ENCODE results near the gene SYT2.
"Not testable (repeated sequence)": the region's sequence is repeated elsewhere in the genome, so short reads cannot be mapped to it uniquely, and the experiment has no call there.

SYT2 gene

DNA sequence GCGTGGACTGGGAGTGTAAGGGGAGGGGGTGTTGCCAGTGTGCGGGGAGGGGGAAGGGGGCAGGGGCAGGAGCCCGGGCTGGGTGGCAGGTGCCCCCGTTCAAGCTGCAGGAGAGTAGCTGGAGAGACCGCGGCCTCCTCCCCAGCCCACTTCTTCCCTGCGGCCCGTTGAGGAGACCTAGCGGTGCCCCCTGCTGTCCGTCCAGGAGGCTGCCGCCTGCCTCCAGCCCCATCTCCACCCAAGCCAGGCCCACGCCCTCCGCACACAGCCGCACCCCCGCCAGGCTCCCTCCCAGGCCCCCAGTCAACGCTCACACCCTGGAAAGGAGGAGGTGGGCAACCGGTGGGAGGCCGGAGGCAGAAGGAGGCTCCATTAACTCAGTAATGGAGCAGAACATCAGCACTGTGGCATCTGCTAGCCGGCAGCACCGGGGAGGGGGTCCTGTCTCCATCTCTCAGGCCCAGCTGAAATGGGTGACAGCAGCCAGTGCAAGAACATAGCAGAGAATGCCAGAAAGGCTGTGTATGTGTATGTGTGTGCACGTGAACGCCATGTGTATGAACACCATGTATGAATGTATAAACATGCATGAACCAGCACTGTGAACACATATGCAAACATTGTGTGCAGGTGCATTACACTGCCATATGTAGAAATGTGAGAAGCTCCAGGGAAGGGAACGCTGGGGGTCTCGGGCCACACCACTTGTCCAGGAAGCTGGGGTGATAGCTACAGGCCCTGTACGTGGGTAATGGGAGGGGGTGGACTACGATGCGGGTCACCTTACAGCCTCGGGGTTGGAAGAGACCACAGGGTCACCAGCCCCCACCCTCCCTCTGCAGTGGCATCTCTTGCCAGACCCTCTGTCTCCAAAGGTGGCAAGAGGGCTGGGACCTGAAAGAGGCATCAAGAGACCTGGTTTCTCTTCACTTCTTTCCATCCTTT, 84.6 kb downstream of the SYT2 start:
- H3K4me3 ChIP-seq (ENCODE audit: low read depth, low read length): no peak overlapping the region
- in situ Hi-C loops (cut with HindIII; ENCODE audit: low sequenced_read_pairs): no loop called here
- peak; percentile 57 for DNase-seq (ENCODE audit: low read depth, low spot score)
- peak; percentile 80 for TF ChIP-seq CTCF (IDR thresholded peaks at IDR 0.05; ENCODE audit: low read depth, low read length)

GRCh38 chr1:202624781-202625108, 85.5 kb downstream of the SYT2 start:
- in situ Hi-C loops (cut with HindIII; ENCODE audit: low sequenced_read_pairs): no loop called here
- TF ChIP-seq CTCF (IDR thresholded peaks at IDR 0.05; ENCODE audit: low read depth, low read length): no peak
- no peak overlapping the region for H3K4me3 ChIP-seq (ENCODE audit: low read depth, low read length)
- no peak for DNase-seq (ENCODE audit: low read depth, low spot score)

- in situ Hi-C loops (cut with HindIII; ENCODE audit: low sequenced_read_pairs): no loop called here
- no peak overlapping the region for H3K4me3 ChIP-seq (ENCODE audit: low read depth, low read length)
- TF ChIP-seq CTCF (IDR thresholded peaks at IDR 0.05; ENCODE audit: low read depth, low read length): no peak
- DNase-seq (ENCODE audit: low read depth, low spot score): no peak
These were observed 86.0 kb downstream of the SYT2 start for GRCh38 chr1:202624088-202624780.

GRCh38 chr1:202623476-202623875, 86.8 kb downstream of the SYT2 start:
- in situ Hi-C loops (cut with HindIII; ENCODE audit: low sequenced_read_pairs); DNase-seq (ENCODE audit: low read depth, low spot score); H3K4me3 ChIP-seq (ENCODE audit: low read depth, low read length): not testable (repeated sequence)

- DNase-seq (ENCODE audit: low read depth, low spot score): peak; percentile 43
- H3K4me3 ChIP-seq (ENCODE audit: low read depth, low read length): no peak overlapping the region
- no peak for TF ChIP-seq CTCF (IDR thresholded peaks at IDR 0.05; ENCODE audit: low read depth, low read length)
- in situ Hi-C loops (cut with HindIII; ENCODE audit: low sequenced_read_pairs): no loop called here
These were observed 87.2 kb downstream of the SYT2 start for GRCh38 chr1:202623075-202623474.

DNA sequence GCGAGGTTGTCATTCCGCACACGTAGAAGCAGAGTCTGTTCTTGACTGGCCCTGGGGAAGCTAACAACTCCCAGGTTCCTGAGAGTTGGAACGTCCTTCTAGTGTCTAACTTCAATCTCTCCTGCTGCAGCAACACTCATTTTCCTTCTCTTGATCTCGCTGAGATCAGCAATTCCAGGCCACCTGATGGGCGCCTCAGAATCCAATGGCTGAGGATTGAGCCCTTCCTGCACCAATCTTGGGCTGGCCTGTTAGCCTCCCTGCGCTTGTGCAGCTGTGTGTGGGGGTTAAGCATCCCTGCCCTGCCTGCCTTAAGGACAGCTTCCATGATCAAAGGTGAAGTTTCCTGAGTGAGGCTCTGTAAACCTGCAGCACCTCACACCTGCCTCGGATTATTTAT, 87.9 kb downstream of the SYT2 start:
- no peak for TF ChIP-seq CTCF (IDR thresholded peaks at IDR 0.05; ENCODE audit: low read depth, low read length)
- in situ Hi-C loops (cut with HindIII; ENCODE audit: low sequenced_read_pairs): no loop called here
- no peak for DNase-seq (ENCODE audit: low read depth, low spot score)
- no peak overlapping the region for H3K4me3 ChIP-seq (ENCODE audit: low read depth, low read length)

DNA sequence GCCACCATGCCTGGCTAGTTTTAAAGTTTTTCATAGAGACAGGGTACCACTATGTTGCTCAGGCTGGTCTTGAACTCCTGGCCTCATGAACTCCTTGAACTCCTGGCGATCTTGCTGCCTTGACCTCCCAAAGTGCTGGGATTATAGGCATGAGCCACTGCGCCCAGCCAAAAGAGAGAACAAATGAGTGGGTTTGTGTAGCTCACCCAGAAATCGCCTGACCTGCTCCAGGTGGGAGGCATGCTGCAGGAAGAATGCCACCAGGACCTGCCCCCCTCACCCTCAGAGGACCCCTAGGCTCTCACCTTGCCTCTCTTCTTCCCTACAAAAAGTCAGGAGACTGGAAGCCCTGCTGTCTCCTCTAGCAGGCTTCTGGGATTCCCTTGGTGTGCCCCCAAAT, 88.8 kb downstream of the SYT2 start:
- no peak for DNase-seq (ENCODE audit: low read depth, low spot score)

DNA sequence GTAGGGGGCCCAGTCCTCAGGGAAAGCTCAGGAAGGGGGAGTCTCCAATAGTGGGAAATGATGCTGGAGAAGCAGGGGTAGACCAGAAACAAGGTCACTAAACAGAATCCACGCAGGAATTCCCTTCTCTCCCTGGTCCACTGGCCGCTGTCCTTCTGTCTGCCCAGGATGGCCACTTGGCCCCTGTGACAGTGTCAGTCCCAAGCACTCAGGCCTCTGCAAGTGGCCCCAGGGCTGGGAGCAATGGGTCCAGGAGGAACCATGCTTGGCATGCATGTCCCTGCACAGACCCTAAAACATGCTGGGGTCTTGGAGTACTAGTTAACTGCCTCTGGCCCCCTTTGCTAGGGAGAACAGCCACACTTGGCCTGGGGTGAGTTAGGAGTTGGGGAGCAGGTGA, 90.2 kb downstream of the SYT2 start:
- H3K4me3 ChIP-seq (ENCODE audit: low read depth, low read length); in situ Hi-C loops (cut with HindIII; ENCODE audit: low sequenced_read_pairs); DNase-seq (ENCODE audit: low read depth, low spot score): not testable (repeated sequence)

More for the DNA sequence above, 88.8 kb downstream of the SYT2 start:
- in situ Hi-C loops (cut with HindIII; ENCODE audit: low sequenced_read_pairs): no loop called here
- TF ChIP-seq CTCF (IDR thresholded peaks at IDR 0.05; ENCODE audit: low read depth, low read length): no peak
- H3K4me3 ChIP-seq (ENCODE audit: low read depth, low read length): no peak overlapping the region

Measured in astrocyte of the spinal cord (primary cell).